GM12878 (cell line): ENCODE measurements around the gene CD86. TPM values are rescaled to one million over a fixed set of nuclear protein-coding genes. Genes with fewer than 3 reads are reported as not detected.

Source experiments
- BCLAF1 ChIP-seq: fragments of 450-650 bp; IDR thresholded peaks from 2 replicates; pipeline ENCODE4 v1.6.1; 2017; ENCODE audit warnings: antibody characterized with exemption, mild to moderate bottlenecking, moderate library complexity
- ETV6 ChIP-seq, 2 experiments: fragments of 450-650 bp in 1 of 2; IDR thresholded peaks in 1 of 2; conservative IDR thresholded peaks in 1 of 2; 2 replicates each; pipeline ENCODE4 v1.6.1; 2014; ENCODE audit warnings: antibody characterized with exemption in 1 of 2, borderline replicate concordance in 1 of 2, low read depth in 1 of 2, mild to moderate bottlenecking in 1 of 2, moderate library complexity in 1 of 2
- HDAC2 ChIP-seq: fragments of 200-600 bp; sonication (generic); IDR thresholded peaks from 2 replicates; pipeline ENCODE4 v1.6.1; 2017
- IRF4 ChIP-seq: IDR thresholded peaks from 2 replicates; pipeline ENCODE4 v1.6.1; 2011; ENCODE audit warnings: low read depth, low read length
- JUNB ChIP-seq: IDR thresholded peaks from 2 replicates; pipeline ENCODE4 v1.6.1; 2016; ENCODE audit warnings: antibody characterized with exemption, mild to moderate bottlenecking
- MEF2B ChIP-seq: fragments of 450-650 bp; IDR thresholded peaks from 2 replicates; pipeline ENCODE4 v1.6.1; 2018; ENCODE audit warnings: mild to moderate bottlenecking, moderate library complexity; ENCODE audit not compliant: partially characterized antibody, poor library complexity, severe bottlenecking
- MYB ChIP-seq: fragments of 150-350 bp; IDR thresholded peaks from 2 replicates; pipeline ENCODE4 v1.6.1; 2014; ENCODE audit warnings: mild to moderate bottlenecking, low read depth, low read length, borderline replicate concordance
- MYC ChIP-seq: IDR thresholded peaks from 2 replicates; pipeline ENCODE4 v1.6.1; 2011; ENCODE audit warnings: mild to moderate bottlenecking, low read length, moderate library complexity, inconsistent platforms; ENCODE audit not compliant: insufficient read depth, insufficient replicate concordance, insufficient read length, severe bottlenecking
- NFYA ChIP-seq: IDR thresholded peaks from 2 replicates; pipeline ENCODE4 v1.6.1; 2011; ENCODE audit warnings: low read depth, mild to moderate bottlenecking, low read length, improper control_type of control experiment, borderline replicate concordance
- NR2C2 ChIP-seq: IDR thresholded peaks from 2 replicates; pipeline ENCODE4 v1.6.1; 2011; ENCODE audit warnings: borderline replicate concordance, low read depth; ENCODE audit not compliant: control insufficient read depth, insufficient read length
- POLR2A ChIP-seq: IDR thresholded peaks from 2 replicates; pipeline ENCODE4 v1.6.1; 2011; ENCODE audit warnings: low read depth, mild to moderate bottlenecking, low read length
- POU2F2 ChIP-seq: IDR thresholded peaks from 3 replicates; pipeline ENCODE4 v1.6.1; 2011; ENCODE audit warnings: low read depth, mild to moderate bottlenecking, low read length, borderline replicate concordance
- RUNX3 ChIP-seq: IDR thresholded peaks from 2 replicates; pipeline ENCODE4 v1.6.1; 2012; ENCODE audit warnings: low read length, inconsistent platforms
- SREBF2 ChIP-seq: IDR thresholded peaks from 2 replicates; pipeline ENCODE4 v1.6.1; 2012; ENCODE audit warnings: mild to moderate bottlenecking, low read length
- TCF3 ChIP-seq: IDR thresholded peaks from 2 replicates; pipeline ENCODE4 v1.6.1; 2012; ENCODE audit warnings: low read depth, mild to moderate bottlenecking, low read length, borderline replicate concordance; ENCODE audit not compliant: insufficient read depth
- ZNF24 ChIP-seq: fragments of 450-650 bp; IDR thresholded peaks from 2 replicates; pipeline ENCODE4 v1.6.1; 2017; ENCODE audit warnings: antibody characterized with exemption, mild to moderate bottlenecking
- ZNF622 ChIP-seq: fragments of 450-650 bp; IDR thresholded peaks from 2 replicates; pipeline ENCODE4 v1.6.1; 2017; ENCODE audit warnings: mild to moderate bottlenecking, inconsistent platforms
- polyA plus RNA-seq, 11 experiments: library from polyadenylated mRNA; depleted of rRNA in 4 of 11; unstranded in 6 of 11; stranded (reverse) in 5 of 11; fragments of >200 nt; fragmentation: Nextera tagmentation in 4 of 11; fragmentation: Illumina TruSeq in 1 of 11; extraction: Ambion mirVana in 4 of 11; extraction: Trizol in 1 of 11; gene quantifications; 1 replicate in 1 of 11; 2 replicates in 10 of 11; pipeline versions ENCODE4 v1.2.1 to v1.2.3, GENCODE V29; 2011 to 2016; ENCODE audit warnings: inconsistent platforms in 2 of 11, missing spikeins in 2 of 11, low read depth in 1 of 11
- total RNA-seq, 4 experiments: library from RNA; depleted of rRNA in 3 of 4; stranded (reverse); fragments of >200 nt in 3 of 4; fragmentation: Illumina TruSeq in 1 of 4; extraction: Trizol in 1 of 4; gene quantifications; 2 replicates each; pipeline versions ENCODE4 v1.2.1 to v1.2.3, GENCODE V29; 2013 to 2021
- TF ChIP-seq, protein P1 (sequence below): IDR thresholded peaks from 2 replicates; pipeline ENCODE4 v1.6.1; 2011; ENCODE audit warnings: low read depth, low read length, improper control_type of control experiment, borderline replicate concordance
- TF ChIP-seq, protein P2 (sequence below): fragments of 450-650 bp; IDR thresholded peaks from 2 replicates; pipeline ENCODE4 v1.6.1; 2016; ENCODE audit warnings: mild to moderate bottlenecking
- TF ChIP-seq, protein P3 (sequence below): fragments of 450-650 bp; IDR thresholded peaks from 2 replicates; pipeline ENCODE4 v1.6.1; 2017; ENCODE audit warnings: mild to moderate bottlenecking, moderate library complexity

The CD86 gene
- total and polyA plus RNA-seq, 10 of the 15 experiments (the other 5 are each of a cell fraction or from before 2014, with no cell fraction given) = 40.9 to 100 (median 55.5) TPM

GRCh38 chr3:122104515-122105194 lies 49.5 kb downstream of the CD86 start (continued):
- TF ChIP-seq BCLAF1 (no peak), ETV6 (conservative IDR thresholded peaks at IDR 0.05 in 1 of 2, IDR thresholded peaks at IDR 0.05 in 1 of 2; ENCODE audit: borderline replicate concordance in 1 of 2, low read depth in 1 of 2) (no peak), MEF2B (peak; percentile 55), POU2F2 (no peak), NFYA (no peak), NR2C2 (no peak), TCF3 (no peak), ZNF622 (no peak), RUNX3 (peak; percentile 54; the same call in 1 of the 2 replicates), IRF4 (no peak), HDAC2 (no peak), JUNB (peak; percentile 59), MYC (no peak), SREBF2 (no peak), MYB (no peak), POLR2A (no peak), ZNF24 (no peak)
- TF ChIP-seq, protein P1, sequence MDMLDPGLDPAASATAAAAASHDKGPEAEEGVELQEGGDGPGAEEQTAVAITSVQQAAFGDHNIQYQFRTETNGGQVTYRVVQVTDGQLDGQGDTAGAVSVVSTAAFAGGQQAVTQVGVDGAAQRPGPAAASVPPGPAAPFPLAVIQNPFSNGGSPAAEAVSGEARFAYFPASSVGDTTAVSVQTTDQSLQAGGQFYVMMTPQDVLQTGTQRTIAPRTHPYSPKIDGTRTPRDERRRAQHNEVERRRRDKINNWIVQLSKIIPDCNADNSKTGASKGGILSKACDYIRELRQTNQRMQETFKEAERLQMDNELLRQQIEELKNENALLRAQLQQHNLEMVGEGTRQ = no peak
- TF ChIP-seq, protein P2, sequence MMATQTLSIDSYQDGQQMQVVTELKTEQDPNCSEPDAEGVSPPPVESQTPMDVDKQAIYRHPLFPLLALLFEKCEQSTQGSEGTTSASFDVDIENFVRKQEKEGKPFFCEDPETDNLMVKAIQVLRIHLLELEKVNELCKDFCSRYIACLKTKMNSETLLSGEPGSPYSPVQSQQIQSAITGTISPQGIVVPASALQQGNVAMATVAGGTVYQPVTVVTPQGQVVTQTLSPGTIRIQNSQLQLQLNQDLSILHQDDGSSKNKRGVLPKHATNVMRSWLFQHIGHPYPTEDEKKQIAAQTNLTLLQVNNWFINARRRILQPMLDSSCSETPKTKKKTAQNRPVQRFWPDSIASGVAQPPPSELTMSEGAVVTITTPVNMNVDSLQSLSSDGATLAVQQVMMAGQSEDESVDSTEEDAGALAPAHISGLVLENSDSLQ = no peak
- TF ChIP-seq, protein P3, sequence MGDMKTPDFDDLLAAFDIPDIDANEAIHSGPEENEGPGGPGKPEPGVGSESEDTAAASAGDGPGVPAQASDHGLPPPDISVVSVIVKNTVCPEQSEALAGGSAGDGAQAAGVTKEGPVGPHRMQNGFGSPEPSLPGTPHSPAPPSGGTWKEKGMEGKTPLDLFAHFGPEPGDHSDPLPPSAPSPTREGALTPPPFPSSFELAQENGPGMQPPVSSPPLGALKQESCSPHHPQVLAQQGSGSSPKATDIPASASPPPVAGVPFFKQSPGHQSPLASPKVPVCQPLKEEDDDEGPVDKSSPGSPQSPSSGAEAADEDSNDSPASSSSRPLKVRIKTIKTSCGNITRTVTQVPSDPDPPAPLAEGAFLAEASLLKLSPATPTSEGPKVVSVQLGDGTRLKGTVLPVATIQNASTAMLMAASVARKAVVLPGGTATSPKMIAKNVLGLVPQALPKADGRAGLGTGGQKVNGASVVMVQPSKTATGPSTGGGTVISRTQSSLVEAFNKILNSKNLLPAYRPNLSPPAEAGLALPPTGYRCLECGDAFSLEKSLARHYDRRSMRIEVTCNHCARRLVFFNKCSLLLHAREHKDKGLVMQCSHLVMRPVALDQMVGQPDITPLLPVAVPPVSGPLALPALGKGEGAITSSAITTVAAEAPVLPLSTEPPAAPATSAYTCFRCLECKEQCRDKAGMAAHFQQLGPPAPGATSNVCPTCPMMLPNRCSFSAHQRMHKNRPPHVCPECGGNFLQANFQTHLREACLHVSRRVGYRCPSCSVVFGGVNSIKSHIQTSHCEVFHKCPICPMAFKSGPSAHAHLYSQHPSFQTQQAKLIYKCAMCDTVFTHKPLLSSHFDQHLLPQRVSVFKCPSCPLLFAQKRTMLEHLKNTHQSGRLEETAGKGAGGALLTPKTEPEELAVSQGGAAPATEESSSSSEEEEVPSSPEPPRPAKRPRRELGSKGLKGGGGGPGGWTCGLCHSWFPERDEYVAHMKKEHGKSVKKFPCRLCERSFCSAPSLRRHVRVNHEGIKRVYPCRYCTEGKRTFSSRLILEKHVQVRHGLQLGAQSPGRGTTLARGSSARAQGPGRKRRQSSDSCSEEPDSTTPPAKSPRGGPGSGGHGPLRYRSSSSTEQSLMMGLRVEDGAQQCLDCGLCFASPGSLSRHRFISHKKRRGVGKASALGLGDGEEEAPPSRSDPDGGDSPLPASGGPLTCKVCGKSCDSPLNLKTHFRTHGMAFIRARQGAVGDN = peak; percentile 37; the same call in 1 of the 2 replicates
